Dendritic cell treated with granulocyte-macrophage colony-stimulating factor and Interleukin-4, amounts not matched to agents 40 ng/mL and 50 ng/mL, for 4 days (primary cell): Measurements from ENCODE around the gene WBP1.
"Not testable (repeated sequence)": the region's sequence is repeated elsewhere in the genome, so short reads cannot be mapped to it uniquely, and the experiment has no call there.

Source experiments
- H3K27ac Mint-ChIP-seq: one replicate; pipeline ENCODE4 v1.8.0; 2022; ENCODE audit warnings: mild to moderate bottlenecking, mixed read lengths
- H3K27me3 Mint-ChIP-seq: one replicate; pipeline ENCODE4 v1.8.0; 2022; ENCODE audit warnings: mild to moderate bottlenecking, mixed read lengths
- H3K36me3 Mint-ChIP-seq: one replicate; pipeline ENCODE4 v1.8.0; 2022; ENCODE audit warnings: low read depth, mixed read lengths
- H3K4me1 Mint-ChIP-seq: one replicate; pipeline ENCODE4 v1.8.0; 2022; ENCODE audit warnings: low read depth, mixed read lengths
- H3K4me3 Mint-ChIP-seq: one replicate; pipeline ENCODE4 v1.8.0; 2022; ENCODE audit warnings: mild to moderate bottlenecking, moderate library complexity, mixed read lengths
- H3K9me3 Mint-ChIP-seq: one replicate; pipeline ENCODE4 v1.8.0; 2022; ENCODE audit warnings: mixed read lengths
- intact Hi-C: fragments of 100-400 bp; cut with micrococcal nuclease; formaldehyde crosslinking; loops from one replicate; pipeline ENCODE4 v1.15.0; 2022

Gene WBP1

GRCh38 chr2:74436848-74437695, 21.2 kb upstream of the WBP1 start:
- H3K27ac Mint-ChIP-seq, result peak overlapping the region; percentile 50
- peaks cover 6% of the 10 kb centered on the region for H3K36me3 Mint-ChIP-seq
- H3K4me3 Mint-ChIP-seq, result no peak overlapping the region
- intact Hi-C loops, result no loop called here
- peaks cover 34% of the 10 kb centered on the region for H3K27me3 Mint-ChIP-seq
- H3K9me3 Mint-ChIP-seq, result no peaks in the 10 kb centered on the region
- peaks cover 64% of the 10 kb centered on the region for H3K4me1 Mint-ChIP-seq

DNA sequence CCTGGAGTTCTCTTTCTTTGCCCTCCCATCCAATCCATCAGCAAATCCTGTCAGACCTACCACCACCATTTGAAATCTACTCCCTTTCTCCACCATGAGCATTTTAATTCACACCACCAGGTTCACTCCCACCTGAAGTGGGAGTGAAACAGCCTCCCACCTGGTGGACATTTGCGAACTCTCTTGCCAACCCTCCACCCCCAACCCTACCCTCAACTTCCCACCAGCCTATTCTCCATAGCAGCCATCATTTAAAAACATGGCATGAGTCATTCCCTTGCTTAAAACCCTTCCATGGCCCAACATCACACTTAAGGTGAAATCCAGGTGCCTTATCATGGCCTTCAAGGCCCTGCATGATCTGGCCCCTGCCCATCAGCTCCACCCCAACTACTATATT, 20.0 kb upstream of the WBP1 start:
- Mint-ChIP-seq H3K4me3 (no peak overlapping the region), H3K27me3 (peaks cover 44% of the 10 kb centered on the region), H3K9me3 (no peaks in the 10 kb centered on the region), H3K36me3 (peaks cover 6% of the 10 kb centered on the region), H3K27ac (peak overlapping the region; percentile 14), H3K4me1 (peaks cover 67% of the 10 kb centered on the region)
- intact Hi-C loops, result no loop called here

DNA sequence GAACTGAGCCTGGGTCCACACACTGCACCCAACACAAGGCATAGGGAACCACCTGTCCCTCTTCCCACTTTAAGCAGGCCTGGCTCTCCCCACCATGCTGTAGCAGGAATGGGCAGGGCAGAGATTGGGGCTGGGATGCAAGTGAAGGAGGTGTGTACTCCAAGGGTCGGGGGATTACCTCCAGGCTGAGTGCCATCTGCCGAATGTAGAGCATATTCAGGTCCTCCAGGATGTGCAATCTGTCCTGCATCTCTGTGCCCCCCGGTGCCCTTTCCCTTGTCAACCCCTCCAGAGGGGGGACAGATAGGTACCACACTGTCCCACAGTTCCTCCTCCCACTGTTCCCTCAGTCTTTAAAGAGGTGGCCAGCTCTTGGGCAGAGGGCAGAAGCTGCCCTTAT, 18.9 kb upstream of the WBP1 start:
- Mint-ChIP-seq H3K9me3 (no peaks in the 10 kb centered on the region), H3K36me3 (peaks cover 6% of the 10 kb centered on the region), H3K27ac (peak overlapping the region; percentile 61), H3K4me3 (no peak overlapping the region), H3K4me1 (peaks cover 74% of the 10 kb centered on the region), H3K27me3 (peaks cover 53% of the 10 kb centered on the region)
- intact Hi-C loops, result no loop called here

DNA sequence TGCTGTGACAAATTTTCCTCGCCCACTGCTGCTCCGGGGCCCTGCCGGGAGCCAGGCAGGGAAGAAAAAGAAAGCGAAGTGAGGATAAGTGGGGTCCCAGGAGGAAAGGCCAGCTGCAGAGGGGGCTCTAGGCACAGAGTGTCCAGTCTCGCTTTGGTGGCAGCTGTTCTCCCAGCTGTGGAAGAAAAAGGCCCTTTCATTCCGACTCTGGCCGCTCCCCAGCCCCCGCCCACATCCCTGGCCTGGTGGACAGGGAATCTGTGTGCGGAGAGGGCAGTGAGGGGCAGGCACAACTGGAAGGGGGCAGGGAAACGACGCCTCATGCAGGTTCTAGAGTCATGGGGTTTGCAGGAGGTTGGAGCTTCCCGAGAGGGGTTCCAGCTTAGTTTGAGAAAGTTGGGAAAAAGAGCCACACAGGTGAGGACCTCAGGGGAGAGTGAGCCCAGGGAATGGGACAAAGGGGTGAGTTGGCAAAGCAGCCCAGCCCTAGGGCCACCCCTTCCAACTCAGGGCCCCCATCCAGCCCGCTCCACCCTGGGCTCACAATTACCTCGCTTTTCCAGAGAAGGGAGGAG, 18.3 kb upstream of the WBP1 start:
- Mint-ChIP-seq H3K4me3 (peak overlapping the region; percentile 62), H3K4me1 (peaks cover 79% of the 10 kb centered on the region), H3K27me3 (peaks cover 58% of the 10 kb centered on the region), H3K27ac (peak overlapping the region; percentile 61), H3K9me3 (no peaks in the 10 kb centered on the region), H3K36me3 (peaks cover 6% of the 10 kb centered on the region)
- intact Hi-C loops, result loop anchor here (2.0 kb wide), 1 partner anchor 15 kb away; the partner anchor contains the start of gene INO80B

GRCh38 chr2:74440378-74441169, 17.7 kb upstream of the WBP1 start:
- H3K27ac Mint-ChIP-seq, result peak overlapping the region; percentile 61
- H3K36me3 Mint-ChIP-seq, result peaks cover 6% of the 10 kb centered on the region
- H3K4me1 Mint-ChIP-seq, result peaks cover 77% of the 10 kb centered on the region
- peak overlapping the region; percentile 62 for H3K4me3 Mint-ChIP-seq
- H3K9me3 Mint-ChIP-seq, result no peaks in the 10 kb centered on the region
- H3K27me3 Mint-ChIP-seq, result peaks cover 63% of the 10 kb centered on the region
- intact Hi-C loops, result loop anchor here (2.0 kb wide), 1 partner anchor 14 kb away; the partner anchor contains the start of gene INO80B

GRCh38 chr2:74441170-74441689, 17.0 kb upstream of the WBP1 start:
- intact Hi-C loops, result loop anchor here (2.0 kb wide), 1 partner anchor 14 kb away; the partner anchor contains the start of gene INO80B
- peak overlapping the region; percentile 62 for H3K4me3 Mint-ChIP-seq
- peaks cover 71% of the 10 kb centered on the region for H3K4me1 Mint-ChIP-seq
- H3K27me3 Mint-ChIP-seq, result peaks cover 65% of the 10 kb centered on the region
- peak overlapping the region; percentile 61 for H3K27ac Mint-ChIP-seq
- H3K36me3 Mint-ChIP-seq, result peaks cover 6% of the 10 kb centered on the region
- H3K9me3 Mint-ChIP-seq, result no peaks in the 10 kb centered on the region

GRCh38 chr2:74441690-74442482, 16.4 kb upstream of the WBP1 start, which contains the start of gene RTKN:
TSS of gene RTKN (minus strand) at chr2:74441937. CDS start at chr2:74441816, 121 bp downstream.
- Mint-ChIP-seq H3K36me3 (peaks cover 6% of the 10 kb centered on the region), H3K27ac (peak within 1 kb of the TSS; percentile 61), H3K4me3 (peak within 1 kb of the TSS; percentile 62), H3K9me3 (no peaks in the 10 kb centered on the region), H3K4me1 (peaks cover 65% of the 10 kb centered on the region), H3K27me3 (peaks cover 69% of the 10 kb centered on the region)
- intact Hi-C loops, result loop anchor here (2.0 kb wide), 1 partner anchor 13 kb away; the partner anchor contains the start of gene INO80B

DNA sequence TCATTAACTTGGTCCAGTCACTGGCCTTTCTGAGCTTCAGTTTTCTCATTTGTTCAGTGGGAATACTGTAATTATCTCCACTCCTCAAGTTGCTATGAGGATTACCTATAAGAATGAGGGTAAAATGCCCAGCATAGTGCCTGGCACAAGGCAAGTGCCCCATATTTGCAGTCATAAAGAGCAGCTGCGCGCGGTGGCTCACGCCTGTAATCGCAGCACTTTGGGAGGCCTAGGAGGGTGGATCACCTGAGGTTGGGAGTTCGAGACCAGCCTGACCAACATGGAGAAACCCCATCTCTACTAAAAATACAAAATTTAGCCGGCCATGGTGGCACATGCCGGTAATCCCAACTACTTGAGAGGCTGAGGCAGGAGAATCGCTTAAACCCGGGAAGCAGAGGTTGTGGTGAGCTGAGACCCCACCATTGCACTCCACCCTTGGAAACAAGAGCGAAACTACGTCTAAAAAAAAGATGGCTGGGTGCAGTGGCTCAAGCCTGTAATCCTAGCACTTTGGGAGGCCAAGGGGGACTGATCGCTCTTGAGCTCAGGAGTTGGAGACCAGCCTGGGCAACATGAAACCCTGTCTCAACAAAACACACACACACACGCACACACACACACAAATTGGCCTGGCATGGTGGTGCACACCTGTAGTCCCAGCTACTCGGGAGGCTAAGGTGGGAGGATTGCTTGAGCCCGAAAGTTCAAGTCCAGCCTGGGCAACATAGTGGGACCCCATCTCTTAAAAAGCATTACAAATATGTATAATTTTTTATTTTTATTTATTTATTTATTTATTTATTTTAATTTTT, 15.5 kb upstream of the WBP1 start:
- H3K36me3 Mint-ChIP-seq, H3K27ac Mint-ChIP-seq: not testable (repeated sequence)
- H3K27me3 Mint-ChIP-seq, result peaks cover 73% of the 10 kb centered on the region

GRCh38 chr2:74444498-74445318, 13.5 kb upstream of the WBP1 start:
- Mint-ChIP-seq H3K27me3 (peaks cover 62% of the 10 kb centered on the region), H3K27ac (no peak overlapping the region), H3K36me3 (peaks cover 6% of the 10 kb centered on the region), H3K9me3 (no peaks in the 10 kb centered on the region), H3K4me1 (peaks cover 38% of the 10 kb centered on the region), H3K4me3 (no peak overlapping the region)
- intact Hi-C loops, result no loop called here

More for the DNA sequence above, 15.5 kb upstream of the WBP1 start:
- H3K4me3 Mint-ChIP-seq, intact Hi-C loops, H3K9me3 Mint-ChIP-seq: not testable (repeated sequence)
- peaks cover 57% of the 10 kb centered on the region for H3K4me1 Mint-ChIP-seq

DNA sequence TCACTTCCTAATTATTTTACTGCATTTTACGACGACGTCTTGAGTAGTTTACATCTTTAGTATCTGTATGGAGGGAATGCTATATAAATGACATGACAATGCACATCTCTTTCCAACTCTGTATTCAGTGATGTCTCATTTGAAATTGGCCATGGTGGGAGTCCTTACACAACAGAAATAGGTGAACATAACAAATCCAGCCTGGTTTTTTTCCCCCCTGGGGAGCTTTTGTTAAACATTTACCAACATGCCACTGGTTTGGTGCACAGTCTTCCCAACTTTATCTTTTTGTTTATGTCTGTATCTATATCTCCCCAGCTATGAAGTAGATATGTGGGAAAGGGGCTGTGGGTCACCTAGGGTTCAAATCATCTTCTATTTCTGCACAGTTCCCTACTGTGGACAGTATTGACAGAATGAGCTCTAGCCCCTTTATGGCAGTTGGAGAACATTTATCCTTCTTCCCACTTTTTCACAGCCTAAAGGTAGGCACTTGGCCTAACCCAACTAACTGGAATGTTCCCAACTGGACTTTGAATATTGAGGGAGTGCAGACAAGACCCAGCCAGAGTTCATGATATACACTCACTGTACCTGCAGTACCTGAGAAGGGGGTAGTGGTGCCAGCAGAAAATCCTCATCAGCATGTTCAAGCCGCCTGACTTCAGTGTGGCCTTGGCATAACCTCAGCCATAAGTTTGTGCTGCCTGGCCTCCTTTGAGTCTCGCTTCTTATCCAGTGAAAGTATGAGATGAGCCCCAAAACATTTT, 10.8 kb upstream of the WBP1 start:
- Mint-ChIP-seq H3K36me3 (no peaks in the 10 kb centered on the region), H3K27ac (no peak overlapping the region), H3K4me1 (peaks cover 14% of the 10 kb centered on the region), H3K9me3 (no peaks in the 10 kb centered on the region), H3K4me3 (no peak overlapping the region), H3K27me3 (peaks cover 41% of the 10 kb centered on the region)
- intact Hi-C loops, result no loop called here

DNA sequence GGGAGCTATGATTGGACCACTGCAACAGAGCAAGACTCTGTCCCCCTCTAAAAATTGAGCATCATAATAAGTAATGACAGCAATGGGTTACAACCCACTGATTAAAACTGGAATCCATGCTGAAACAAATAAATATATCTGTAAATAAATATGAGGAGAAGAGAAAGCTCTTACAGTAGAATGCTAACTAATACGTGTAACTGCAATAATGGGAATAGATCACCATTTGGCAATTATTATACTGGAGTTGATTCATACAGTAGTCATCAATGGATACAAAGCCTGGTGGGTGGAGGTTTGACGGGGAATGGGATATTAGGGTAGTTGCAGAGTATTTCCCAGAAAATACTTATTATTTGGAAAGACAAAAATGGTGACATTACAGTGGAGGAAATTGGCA, 9.5 kb upstream of the WBP1 start:
- H3K27ac Mint-ChIP-seq, result no peak overlapping the region
- intact Hi-C loops, result no loop called here
- H3K36me3 Mint-ChIP-seq, result no peaks in the 10 kb centered on the region
- peaks cover 15% of the 10 kb centered on the region for H3K4me1 Mint-ChIP-seq
- no peaks in the 10 kb centered on the region for H3K9me3 Mint-ChIP-seq
- H3K27me3 Mint-ChIP-seq, result peaks cover 32% of the 10 kb centered on the region
- no peak overlapping the region for H3K4me3 Mint-ChIP-seq
